NCI-H1105 treated with DMSO at 0.1 percent for 48 hours (cell line): ENCODE data around the gene HRH1.
"Not testable (repeated sequence)": the region's sequence is repeated elsewhere in the genome, so short reads cannot be mapped to it uniquely, and the experiment has no call there.

Experiments used
- DNase-seq: peaks from one replicate; lab custom pipeline; 2025; lab: John Stamatoyannopoulos, UW

Gene HRH1

GRCh38 chr3:11154036-11154952 is at the start of gene HRH1:
HRH1 (plus strand) TSS chr3:11154493; CDS start chr3:11259038, 104,545 bp downstream.
- peak; percentile 8 for DNase-seq

GRCh38 chr3:11113316-11113715 is 41.0 kb upstream of the HRH1 start:
- DNase-seq = not testable (repeated sequence)

- no peak for DNase-seq
Measured at GRCh38 chr3:11115548-11115947, 38.7 kb upstream of the HRH1 start.

GRCh38 chr3:11116336-11117059 is 37.8 kb upstream of the HRH1 start:
- DNase-seq = no peak

- DNase-seq = no peak
Measured at GRCh38 chr3:11117591-11117990, 36.7 kb upstream of the HRH1 start.

GRCh38 chr3:11118181-11118682 is 36.1 kb upstream of the HRH1 start:
- no peak for DNase-seq

GRCh38 chr3:11120091-11120805 is 34.0 kb upstream of the HRH1 start:
- no peak for DNase-seq

GRCh38 chr3:11126653-11127052 is 27.6 kb upstream of the HRH1 start:
- no peak for DNase-seq

GRCh38 chr3:11128682-11129632 is 25.3 kb upstream of the HRH1 start:
- DNase-seq = no peak

- no peak for DNase-seq
Measured at GRCh38 chr3:11130385-11130784, 23.9 kb upstream of the HRH1 start.

- no peak for DNase-seq
Measured at GRCh38 chr3:11131371-11131770, 22.9 kb upstream of the HRH1 start.

GRCh38 chr3:11131886-11132285 is 22.4 kb upstream of the HRH1 start:
- DNase-seq = not testable (repeated sequence)

GRCh38 chr3:11132861-11133260 is 21.4 kb upstream of the HRH1 start:
- no peak for DNase-seq

- DNase-seq = no peak
Measured at GRCh38 chr3:11134794-11135193, 19.5 kb upstream of the HRH1 start.

- no peak for DNase-seq
Measured at GRCh38 chr3:11136116-11136515, 18.2 kb upstream of the HRH1 start.

GRCh38 chr3:11136830-11137626 is 17.3 kb upstream of the HRH1 start:
- DNase-seq = no peak

- no peak for DNase-seq
Measured at GRCh38 chr3:11137627-11137959, 16.7 kb upstream of the HRH1 start.

GRCh38 chr3:11138371-11138770 is 15.9 kb upstream of the HRH1 start:
- DNase-seq = no peak

GRCh38 chr3:11140030-11140712 is 14.1 kb upstream of the HRH1 start:
- peak; percentile 59 for DNase-seq

- no peak for DNase-seq
Measured at GRCh38 chr3:11140713-11141104, 13.6 kb upstream of the HRH1 start.
